Smooth muscle cell (in vitro differentiated cells): ENCODE measurements around the gene GPR4. TPM values are rescaled to one million over a fixed set of nuclear protein-coding genes. Genes with fewer than 3 reads are reported as not detected.
A peak's percentile ranks its signal among the peaks of the same experiment; 100 is the strongest.

Source experiments
- DNase-seq: peaks from one replicate; lab custom pipeline; 2025; ENCODE audit not compliant: unreplicated experiment; lab: John Stamatoyannopoulos, UW
- H2AFZ ChIP-seq: fragments of 200-600 bp; sonication (generic); 2 replicates; pipeline ENCODE4 v1.6.0; 2016; ENCODE audit warnings: antibody characterized with exemption, low read depth, mild to moderate bottlenecking
- H3F3A ChIP-seq: fragments of 200-600 bp; sonication (generic); 2 replicates; pipeline ENCODE4 v1.6.0; 2017; ENCODE audit warnings: antibody characterized with exemption, low read depth
- H3K27ac ChIP-seq: fragments of 200-600 bp; sonication (generic); 2 replicates; pipeline ENCODE4 v1.5.1; 2016; ENCODE audit warnings: low read depth, mild to moderate bottlenecking
- H3K27me3 ChIP-seq: fragments of 200-600 bp; sonication (generic); 2 replicates; pipeline ENCODE4 v1.6.1; 2016; ENCODE audit warnings: low read depth, mild to moderate bottlenecking
- H3K36me3 ChIP-seq: fragments of 200-600 bp; sonication (generic); 2 replicates; pipeline ENCODE4 v1.5.1; 2016; ENCODE audit warnings: low read depth
- H3K4me1 ChIP-seq: fragments of 200-600 bp; sonication (generic); 2 replicates; pipeline ENCODE4 v1.5.1; 2016; ENCODE audit warnings: low read depth
- H3K4me2 ChIP-seq: fragments of 200-600 bp; sonication (generic); 2 replicates; pipeline ENCODE4 v1.6.0; 2016; ENCODE audit warnings: mild to moderate bottlenecking
- H3K4me3 ChIP-seq: fragments of 200-600 bp; sonication (generic); 2 replicates; pipeline ENCODE4 v1.5.1; 2016; ENCODE audit warnings: mild to moderate bottlenecking
- H3K79me2 ChIP-seq: fragments of 200-600 bp; sonication (generic); 2 replicates; pipeline ENCODE4 v1.6.0; 2016; ENCODE audit warnings: low read depth, mild to moderate bottlenecking
- H3K9ac ChIP-seq: fragments of 200-600 bp; sonication (generic); 2 replicates; pipeline ENCODE4 v1.6.0; 2016; ENCODE audit warnings: low read depth
- H3K9me3 ChIP-seq: fragments of 200-600 bp; sonication (generic); replicated peaks from 2 replicates; pipeline ENCODE4 v1.5.1; 2016; ENCODE audit warnings: low read depth
- H4K20me1 ChIP-seq: fragments of 200-600 bp; sonication (generic); 2 replicates; pipeline ENCODE4 v1.6.0; 2016; ENCODE audit warnings: low read depth
- WGBS: methylation state at CpG from one replicate; pipeline ENCODE4 v1.1.7; 2016; ENCODE audit warnings: low lambda C conversion rate; 5-methylcytosine and 5-hydroxymethylcytosine counted together
- microRNA counts: library from miRNA; unstranded; fragments of <30 nt; microRNA quantifications from one replicate; lab custom pipeline; 2016
- microRNA-seq: library from miRNA; unstranded; fragments of <30 nt; microRNA quantifications from one replicate; pipeline ENCODE4, GENCODE V29; 2016; ENCODE audit warnings: borderline number of aligned reads
- polyA plus RNA-seq: library from polyadenylated mRNA; unstranded; fragments of >200 nt; fragmentation: Nextera tagmentation; extraction: Ambion mirVana; gene quantifications from 2 replicates; pipeline ENCODE4 v1.2.1, GENCODE V29; 2016
- small RNA-seq: library from RNA; depleted of rRNA; stranded (forward); fragments of <200 nt; gene quantifications from one replicate; pipeline ENCODE3, GENCODE V24; 2014
- total RNA-seq: library from RNA; depleted of rRNA; stranded (reverse); fragments of >200 nt; gene quantifications from 2 replicates; pipeline ENCODE4 v1.2.3, GENCODE V29; 2014
- TF ChIP-seq, protein P1 (sequence below): fragments of 200-600 bp; sonication (generic); IDR thresholded peaks from 2 replicates; pipeline ENCODE4 v1.5.1; 2017; ENCODE audit warnings: borderline replicate concordance, mild to moderate bottlenecking, antibody characterized with exemption; ENCODE audit not compliant: insufficient read depth, poor library complexity, severe bottlenecking

Gene GPR4
- total and polyA plus RNA-seq, 2 experiments from 2014 or later = not detected

- WGBS = 68% methylated on average over 7 of the region's 7 CpGs
- no peak overlapping the region for H3K27ac ChIP-seq
- TF ChIP-seq, protein P1, sequence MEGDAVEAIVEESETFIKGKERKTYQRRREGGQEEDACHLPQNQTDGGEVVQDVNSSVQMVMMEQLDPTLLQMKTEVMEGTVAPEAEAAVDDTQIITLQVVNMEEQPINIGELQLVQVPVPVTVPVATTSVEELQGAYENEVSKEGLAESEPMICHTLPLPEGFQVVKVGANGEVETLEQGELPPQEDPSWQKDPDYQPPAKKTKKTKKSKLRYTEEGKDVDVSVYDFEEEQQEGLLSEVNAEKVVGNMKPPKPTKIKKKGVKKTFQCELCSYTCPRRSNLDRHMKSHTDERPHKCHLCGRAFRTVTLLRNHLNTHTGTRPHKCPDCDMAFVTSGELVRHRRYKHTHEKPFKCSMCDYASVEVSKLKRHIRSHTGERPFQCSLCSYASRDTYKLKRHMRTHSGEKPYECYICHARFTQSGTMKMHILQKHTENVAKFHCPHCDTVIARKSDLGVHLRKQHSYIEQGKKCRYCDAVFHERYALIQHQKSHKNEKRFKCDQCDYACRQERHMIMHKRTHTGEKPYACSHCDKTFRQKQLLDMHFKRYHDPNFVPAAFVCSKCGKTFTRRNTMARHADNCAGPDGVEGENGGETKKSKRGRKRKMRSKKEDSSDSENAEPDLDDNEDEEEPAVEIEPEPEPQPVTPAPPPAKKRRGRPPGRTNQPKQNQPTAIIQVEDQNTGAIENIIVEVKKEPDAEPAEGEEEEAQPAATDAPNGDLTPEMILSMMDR = no peak
These were observed 59.8 kb downstream of the GPR4 start for GRCh38 chr19:45542234-45542668.

More at GRCh38 chr19:45542234-45542668, 59.8 kb downstream of the GPR4 start:
- DNase-seq = no peak
- Histone ChIP-seq H3K27me3 (no peaks in the 10 kb centered on the region), H3F3A (no peaks in the 10 kb centered on the region), H3K9me3 (no peaks in the 10 kb centered on the region), H3K9ac (no peak overlapping the region), H2AFZ (no peak overlapping the region), H3K36me3 (no peaks in the 10 kb centered on the region), H4K20me1 (no peaks in the 10 kb centered on the region), H3K4me1 (no peaks in the 10 kb centered on the region), H3K4me3 (no peak overlapping the region), H3K4me2 (no peak overlapping the region), H3K79me2 (no peaks in the 10 kb centered on the region)

MicroRNA genes within 50 kb of the gene (microRNA counts, 767-probe panel; counts per million panel counts)
- microRNA hsa-miR-330-3p (lab: Ali Mortazavi, UCI) (183 counts per million), microRNA hsa-miR-330-5p (lab: Ali Mortazavi, UCI) (183 counts per million)

Small RNA genes within 50 kb of the gene (microRNA-seq; reads per million reads assigned to microRNA genes)
- 620 reads per million, percentile 76 among the genes with 10 or more reads in this experiment for gene MIR330

Small RNA genes within 50 kb of the gene (small RNA-seq; reads per million reads assigned to genes)
- not detected for gene RN7SL836P

Other genes with a start within 250 kb of the GPR4 start
- 12.8 and 13.4 TPM in 2 replicates for gene ERCC2, start 231.6 kb downstream of the GPR4 start, total RNA-seq
- gene ERCC2, start 231.6 kb downstream of the GPR4 start, polyA plus RNA-seq = 5.7 and 14.6 TPM in 2 replicates
- gene PPP1R13L, start 197.1 kb downstream of the GPR4 start, total RNA-seq = 26.3 and 66.4 TPM in 2 replicates
- 28.1 and 77.1 TPM in 2 replicates for gene PPP1R13L, start 197.1 kb downstream of the GPR4 start, polyA plus RNA-seq
- gene POLR1G, start 195.6 kb downstream of the GPR4 start, total RNA-seq = 1.4 and 1.6 TPM in 2 replicates
- 2.7 and 3.9 TPM in 2 replicates for gene POLR1G, start 195.6 kb downstream of the GPR4 start, polyA plus RNA-seq
- gene ERCC1, start 178.3 kb downstream of the GPR4 start, total RNA-seq = 60.8 and 72.6 TPM in 2 replicates
- 81.5 and 90.4 TPM in 2 replicates for gene ERCC1, start 178.3 kb downstream of the GPR4 start, polyA plus RNA-seq
- gene FOSB, start 134.2 kb downstream of the GPR4 start, total RNA-seq = 171 and 186 TPM in 2 replicates
- 178 and 299 TPM in 2 replicates for gene FOSB, start 134.2 kb downstream of the GPR4 start, polyA plus RNA-seq
- gene RTN2, start 105.2 kb downstream of the GPR4 start, total RNA-seq = 6.3 and 20.5 TPM in 2 replicates
- gene RTN2, start 105.2 kb downstream of the GPR4 start, polyA plus RNA-seq = 24.4 and 28.0 TPM in 2 replicates
- 0.58 TPM in 1 of 2 replicates, not detected in the other for gene PPM1N, start 103.8 kb downstream of the GPR4 start, total RNA-seq
- 0.16 and 1.3 TPM in 2 replicates for gene PPM1N, start 103.8 kb downstream of the GPR4 start, polyA plus RNA-seq
- gene VASP, start 94.7 kb downstream of the GPR4 start, total RNA-seq = 75.8 and 83.8 TPM in 2 replicates
- gene VASP, start 94.7 kb downstream of the GPR4 start, polyA plus RNA-seq = 73.6 and 107 TPM in 2 replicates
- 6.2 and 8.8 TPM in 2 replicates for gene OPA3, start 17.4 kb downstream of the GPR4 start, total RNA-seq
- gene OPA3, start 17.4 kb downstream of the GPR4 start, polyA plus RNA-seq = 10.3 and 13.3 TPM in 2 replicates
- gene EML2, start 37.2 kb upstream of the GPR4 start, total RNA-seq = 7.7 and 15.6 TPM in 2 replicates
- gene EML2, start 37.2 kb upstream of the GPR4 start, polyA plus RNA-seq = 19.0 and 20.8 TPM in 2 replicates
- gene GIPR, start 66.0 kb upstream of the GPR4 start, total RNA-seq = 0.99 and 1.8 TPM in 2 replicates
- gene GIPR, start 66.0 kb upstream of the GPR4 start, polyA plus RNA-seq = 2.4 and 3.4 TPM in 2 replicates
- gene SNRPD2, start 89.7 kb upstream of the GPR4 start, total RNA-seq = 234 and 284 TPM in 2 replicates
- 637 and 690 TPM in 2 replicates for gene SNRPD2, start 89.7 kb upstream of the GPR4 start, polyA plus RNA-seq
- 12.2 and 12.9 TPM in 2 replicates for gene QPCTL, start 90.5 kb upstream of the GPR4 start, total RNA-seq
- 10.0 and 13.3 TPM in 2 replicates for gene QPCTL, start 90.5 kb upstream of the GPR4 start, polyA plus RNA-seq
- 5.6 and 7.2 TPM in 2 replicates for gene FBXO46, start 128.7 kb upstream of the GPR4 start, total RNA-seq
- gene FBXO46, start 128.7 kb upstream of the GPR4 start, polyA plus RNA-seq = 7.9 and 13.1 TPM in 2 replicates
- gene MEIOSIN, start 131.2 kb upstream of the GPR4 start, total RNA-seq = not detected in 2 replicates
- gene MEIOSIN, start 131.2 kb upstream of the GPR4 start, polyA plus RNA-seq = 0.12 TPM in 1 of 2 replicates, not detected in the other
- gene SIX5, start 167.0 kb upstream of the GPR4 start, total RNA-seq = 10.2 and 15.3 TPM in 2 replicates
- 16.0 and 19.7 TPM in 2 replicates for gene SIX5, start 167.0 kb upstream of the GPR4 start, polyA plus RNA-seq
- 19.2 and 23.6 TPM in 2 replicates for gene DMPK, start 180.3 kb upstream of the GPR4 start, total RNA-seq
- gene DMPK, start 180.3 kb upstream of the GPR4 start, polyA plus RNA-seq = 32.7 and 47.7 TPM in 2 replicates
- 14.9 and 16.1 TPM in 2 replicates for gene DMWD, start 190.6 kb upstream of the GPR4 start, total RNA-seq
- gene DMWD, start 190.6 kb upstream of the GPR4 start, polyA plus RNA-seq = 57.6 and 96.4 TPM in 2 replicates
- gene RSPH6A, start 213.1 kb upstream of the GPR4 start, total RNA-seq = 0.22 TPM in 1 of 2 replicates, not detected in the other
- 0.15 TPM in 1 of 2 replicates, not detected in the other for gene RSPH6A, start 213.1 kb upstream of the GPR4 start, polyA plus RNA-seq